Retinal pigment epithelial cell (primary cell): ENCODE results near the gene TNFRSF14.

ENCODE experiments used
- DNase-seq: peaks from one replicate; pipeline ENCODE4 v3.0.0-alpha.2; 2010; ENCODE audit warnings: low read depth
- H3K4me3 ChIP-seq: 2 replicates; pipeline ENCODE4 v1.5.1; 2011; ENCODE audit warnings: mild to moderate bottlenecking, low read length, control low read depth, moderate library complexity
- TF ChIP-seq, protein P1 (sequence below): conservative IDR thresholded peaks from 2 replicates; pipeline ENCODE4 v1.5.1; 2011; ENCODE audit warnings: low read depth, low read length, control low read depth, inconsistent platforms

The TNFRSF14 gene

DNA sequence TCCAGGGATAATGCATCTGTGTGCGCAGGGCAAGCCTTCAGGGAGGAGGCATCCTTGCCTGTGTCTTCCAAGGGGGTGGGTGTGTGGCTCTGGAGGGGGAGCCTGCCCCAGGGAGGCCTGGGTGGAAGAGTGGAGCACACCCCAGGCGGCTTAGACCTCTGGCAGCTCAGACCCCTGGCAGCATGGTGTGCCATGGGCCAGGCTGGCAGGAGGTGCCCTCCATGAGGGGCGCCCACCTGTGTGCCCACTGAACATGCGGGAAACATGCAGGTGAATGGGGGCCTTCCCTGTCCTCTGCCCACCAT lies 28.7 kb upstream of the TNFRSF14 start:
- no peak overlapping the region for H3K4me3 ChIP-seq
- TF ChIP-seq, protein P1, sequence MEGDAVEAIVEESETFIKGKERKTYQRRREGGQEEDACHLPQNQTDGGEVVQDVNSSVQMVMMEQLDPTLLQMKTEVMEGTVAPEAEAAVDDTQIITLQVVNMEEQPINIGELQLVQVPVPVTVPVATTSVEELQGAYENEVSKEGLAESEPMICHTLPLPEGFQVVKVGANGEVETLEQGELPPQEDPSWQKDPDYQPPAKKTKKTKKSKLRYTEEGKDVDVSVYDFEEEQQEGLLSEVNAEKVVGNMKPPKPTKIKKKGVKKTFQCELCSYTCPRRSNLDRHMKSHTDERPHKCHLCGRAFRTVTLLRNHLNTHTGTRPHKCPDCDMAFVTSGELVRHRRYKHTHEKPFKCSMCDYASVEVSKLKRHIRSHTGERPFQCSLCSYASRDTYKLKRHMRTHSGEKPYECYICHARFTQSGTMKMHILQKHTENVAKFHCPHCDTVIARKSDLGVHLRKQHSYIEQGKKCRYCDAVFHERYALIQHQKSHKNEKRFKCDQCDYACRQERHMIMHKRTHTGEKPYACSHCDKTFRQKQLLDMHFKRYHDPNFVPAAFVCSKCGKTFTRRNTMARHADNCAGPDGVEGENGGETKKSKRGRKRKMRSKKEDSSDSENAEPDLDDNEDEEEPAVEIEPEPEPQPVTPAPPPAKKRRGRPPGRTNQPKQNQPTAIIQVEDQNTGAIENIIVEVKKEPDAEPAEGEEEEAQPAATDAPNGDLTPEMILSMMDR, result no peak
- DNase-seq, result no peak

DNA sequence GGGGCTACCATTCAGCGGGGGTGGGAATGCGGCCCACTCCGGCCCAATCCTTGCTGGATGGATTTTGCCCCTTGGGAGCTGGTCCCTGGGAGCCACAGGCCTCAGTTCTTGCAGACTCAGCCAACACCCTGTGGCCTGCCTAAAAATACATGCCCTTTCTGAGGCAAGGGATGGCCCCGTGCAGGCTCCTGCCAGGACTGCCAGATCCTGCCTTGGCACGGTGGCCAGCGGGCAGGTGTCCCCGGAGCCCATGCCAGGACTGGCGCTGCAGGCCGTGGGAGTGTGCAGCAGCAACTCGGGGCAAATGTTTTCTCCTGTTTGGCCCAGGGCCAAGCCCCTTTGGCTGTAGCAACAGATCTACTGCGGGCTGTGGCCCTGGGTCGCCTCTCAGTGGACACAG lies 28.2 kb upstream of the TNFRSF14 start:
- TF ChIP-seq, protein P1, result no peak
- no peak overlapping the region for H3K4me3 ChIP-seq
- DNase-seq, result no peak

GRCh38 chr1:2528611-2528965 lies 27.6 kb upstream of the TNFRSF14 start:
- TF ChIP-seq, protein P1, result no peak
- H3K4me3 ChIP-seq, result no peak overlapping the region
- no peak for DNase-seq

GRCh38 chr1:2528966-2529783 lies 27.0 kb upstream of the TNFRSF14 start:
- no peak for DNase-seq
- TF ChIP-seq, protein P1, result no peak
- H3K4me3 ChIP-seq, result no peak overlapping the region

DNA sequence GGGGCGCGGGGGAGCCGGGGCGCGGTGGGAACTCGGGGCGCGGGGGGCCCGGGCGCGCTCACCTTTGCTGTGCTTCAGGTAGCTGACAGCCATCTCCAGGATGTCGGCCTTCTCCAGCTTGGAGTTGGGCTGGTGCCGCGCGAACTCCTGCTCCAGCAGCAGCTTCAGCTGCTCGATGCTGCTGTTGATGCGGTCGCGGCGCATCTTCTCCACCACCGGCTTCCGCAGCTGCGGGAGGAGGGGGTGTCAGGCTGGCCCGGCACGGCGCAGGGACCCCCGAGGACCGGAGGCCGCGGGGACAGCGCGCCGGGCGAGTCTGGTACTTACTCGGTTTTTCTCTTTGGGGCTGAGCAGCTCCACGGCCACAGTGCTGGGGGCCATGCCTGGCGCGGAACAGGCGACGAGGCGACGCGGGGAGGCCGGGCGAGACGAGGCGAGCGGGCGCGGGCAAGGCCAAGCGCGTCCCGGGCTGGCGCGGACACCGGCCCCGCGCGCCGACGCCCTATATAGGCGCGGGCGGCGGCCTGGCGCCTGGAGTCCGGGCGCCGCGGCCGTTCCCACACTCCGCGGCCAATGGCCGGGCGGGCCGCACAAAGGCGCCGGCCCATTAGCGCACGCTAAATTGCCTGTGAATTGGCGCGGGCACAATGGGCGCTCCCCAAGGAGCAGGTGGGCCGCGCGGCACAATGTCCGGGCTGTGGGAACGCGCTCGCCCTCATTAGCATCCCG lies 26.2 kb upstream of the TNFRSF14 start, which contains the start of gene HES5:
Gene HES5, minus strand, starts transcription at position 480 of the 729 bp plus-strand sequence. Its CDS starts 99 bp downstream, at position 381.
- no peak within 1 kb of the TSS for H3K4me3 ChIP-seq
- DNase-seq, result no peak
- TF ChIP-seq, protein P1, result no peak

DNA sequence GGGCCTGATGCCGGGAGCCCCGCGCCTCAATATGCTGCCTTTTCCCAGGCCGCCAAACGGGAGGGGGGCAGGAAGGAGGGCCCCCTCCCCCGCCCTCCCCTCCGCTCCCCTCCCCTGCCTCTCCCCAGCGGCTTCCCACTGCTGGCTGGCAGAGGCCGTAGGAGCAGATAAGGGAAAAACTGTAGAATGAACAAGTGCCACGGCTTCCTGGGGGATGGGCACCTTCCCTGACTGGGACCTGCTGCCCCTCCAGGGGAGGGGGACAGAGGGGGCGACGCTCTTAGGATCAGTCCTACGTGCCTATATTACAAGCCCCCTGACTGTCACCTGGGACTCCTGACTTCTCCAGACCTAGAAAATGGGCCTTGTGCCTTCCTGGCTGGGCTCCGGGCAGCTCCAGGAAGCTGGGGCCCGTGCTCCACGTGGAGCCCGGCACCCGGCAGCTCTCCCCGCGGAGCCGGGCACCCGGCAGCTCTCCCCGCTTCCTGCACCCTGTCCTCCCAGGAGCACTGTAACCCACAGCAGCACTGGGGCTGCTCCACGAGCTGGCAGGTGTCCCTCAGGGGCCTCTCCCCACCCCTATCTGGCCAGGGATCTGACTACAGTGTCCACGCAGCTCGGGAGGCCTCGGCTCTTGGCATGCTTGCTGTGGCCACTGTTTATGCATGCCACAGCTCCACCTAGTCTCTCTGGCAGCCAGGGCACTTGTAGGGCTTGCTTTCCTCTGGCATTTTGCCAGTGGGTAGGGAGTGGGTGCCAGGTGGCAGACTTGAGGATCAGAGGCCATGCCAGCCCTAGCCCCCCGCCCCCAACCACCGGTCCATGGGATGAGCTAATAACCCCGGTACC lies 25.4 kb upstream of the TNFRSF14 start:
- TF ChIP-seq, protein P1, result peak; percentile 8
- no peak overlapping the region for H3K4me3 ChIP-seq
- no peak for DNase-seq
